Tibial nerve (tissue), 4 donors: Measurements from ENCODE around the gene OTOS. TPM values are rescaled to one million over a fixed set of nuclear protein-coding genes. Genes with fewer than 3 reads are reported as not detected.

Experiments
- DNase-seq, 2 donors: peaks; one replicate each; pipeline ENCODE4 v3.0.0-alpha.2; 2019; ENCODE audit warnings: low spot score in 2 of 2
- H3K27ac ChIP-seq, 4 donors: fragments of 200-600 bp; sonication (generic) in 3 of 4; one replicate each; pipeline ENCODE4 v1.5.1; 2017 to 2019; ENCODE audit warnings: mild to moderate bottlenecking in 1 of 4
- H3K27me3 ChIP-seq, 2 donors: fragments of 200-600 bp; sonication (generic) in 1 of 2; one replicate each; pipeline versions ENCODE4 v1.5.1 to v1.6.0; 2017 to 2019
- H3K36me3 ChIP-seq, 3 donors: fragments of 200-600 bp; sonication (generic); one replicate each; pipeline ENCODE4 v1.5.1; 2018 to 2019
- H3K4me1 ChIP-seq, 4 donors: fragments of 200-600 bp; sonication (generic) in 3 of 4; one replicate each; pipeline ENCODE4 v1.5.1; 2017 to 2019
- H3K4me3 ChIP-seq, 4 donors: fragments of 200-600 bp; sonication (generic) in 3 of 4; one replicate each; pipeline ENCODE4 v1.5.1; 2017 to 2019; ENCODE audit warnings: mild to moderate bottlenecking in 1 of 4, moderate library complexity in 1 of 4
- H3K9me3 ChIP-seq, 4 donors: fragments of 200-600 bp; sonication (generic) in 3 of 4; one replicate each; pipeline ENCODE4 v1.5.1; 2017 to 2019
- EP300 ChIP-seq, 2 donors: sonication (generic); formaldehyde crosslinking; IDR thresholded peaks; one replicate each; pipeline ENCODE4 v1.6.1; 2017; ENCODE audit warnings: antibody characterized with exemption in 2 of 2, mild to moderate bottlenecking in 1 of 2
- POLR2A ChIP-seq, 2 donors: fragments of 450-650 bp; IDR thresholded peaks; one replicate each; pipeline ENCODE4 v1.6.1; 2017; ENCODE audit warnings: antibody characterized with exemption in 2 of 2, mild to moderate bottlenecking in 2 of 2, moderate library complexity in 2 of 2
- WGBS, 2 donors: methylation state at CpG; one replicate each; pipeline ENCODE4 v1.1.5; 2018; 5-methylcytosine and 5-hydroxymethylcytosine counted together
- total RNA-seq, 4 donors: library from RNA; depleted of rRNA; stranded (reverse); fragments of >200 nt; gene quantifications; one replicate each; pipeline ENCODE4 v1.1.0, GENCODE V29; 2016
- TF ChIP-seq, protein P1 (sequence below), 5 experiments: fragments of 200-600 bp in 3 of 5; fragments of 450-650 bp in 2 of 5; sonication (generic) in 3 of 5; IDR thresholded peaks; one replicate each; pipeline ENCODE4 v1.5.1; 2016 to 2019; ENCODE audit warnings: antibody characterized with exemption in 5 of 5, mild to moderate bottlenecking in 3 of 5, moderate library complexity in 2 of 5

Gene OTOS
- total RNA-seq, result not detected

DNA sequence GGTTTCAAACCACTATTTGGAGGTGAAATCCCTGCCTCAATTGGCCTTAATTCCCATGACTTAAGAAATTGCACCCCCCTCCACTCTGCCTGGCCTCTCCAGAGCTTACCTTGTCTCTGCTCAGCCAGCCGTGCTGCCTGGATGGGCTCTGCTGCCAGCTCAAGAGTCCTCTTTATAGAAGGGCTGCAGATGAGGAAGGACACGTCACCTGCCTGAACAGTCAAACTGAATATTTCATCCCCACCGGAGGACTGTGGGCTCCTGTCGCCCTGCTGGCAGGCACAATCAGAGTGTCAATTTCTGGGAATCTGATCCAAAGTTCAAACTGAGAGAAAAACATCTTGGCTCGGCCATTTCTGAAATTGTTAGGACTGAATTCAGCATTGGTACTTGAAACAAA lies at the start of gene OTOS:
OTOS (minus strand) TSS at position 148 of the 400 bp plus-strand sequence. CDS start 332 bp downstream, outside the sequence.
- Histone ChIP-seq H3K36me3 (no peaks in the 10 kb centered on the region), H3K4me1 (peaks cover 0 to 15% (median 6%) of the 10 kb centered on the region in 4 donors), H3K27ac (no peak within 1 kb of the TSS), H3K4me3 (no peak within 1 kb of the TSS), H3K27me3 (no peaks in the 10 kb centered on the region), H3K9me3 (no peaks in the 10 kb centered on the region)
- no peak for DNase-seq
- TF ChIP-seq EP300 (IDR thresholded peaks at IDR 0.05) (no peak), POLR2A (IDR thresholded peaks at IDR 0.05) (no peak)
- TF ChIP-seq, protein P1, sequence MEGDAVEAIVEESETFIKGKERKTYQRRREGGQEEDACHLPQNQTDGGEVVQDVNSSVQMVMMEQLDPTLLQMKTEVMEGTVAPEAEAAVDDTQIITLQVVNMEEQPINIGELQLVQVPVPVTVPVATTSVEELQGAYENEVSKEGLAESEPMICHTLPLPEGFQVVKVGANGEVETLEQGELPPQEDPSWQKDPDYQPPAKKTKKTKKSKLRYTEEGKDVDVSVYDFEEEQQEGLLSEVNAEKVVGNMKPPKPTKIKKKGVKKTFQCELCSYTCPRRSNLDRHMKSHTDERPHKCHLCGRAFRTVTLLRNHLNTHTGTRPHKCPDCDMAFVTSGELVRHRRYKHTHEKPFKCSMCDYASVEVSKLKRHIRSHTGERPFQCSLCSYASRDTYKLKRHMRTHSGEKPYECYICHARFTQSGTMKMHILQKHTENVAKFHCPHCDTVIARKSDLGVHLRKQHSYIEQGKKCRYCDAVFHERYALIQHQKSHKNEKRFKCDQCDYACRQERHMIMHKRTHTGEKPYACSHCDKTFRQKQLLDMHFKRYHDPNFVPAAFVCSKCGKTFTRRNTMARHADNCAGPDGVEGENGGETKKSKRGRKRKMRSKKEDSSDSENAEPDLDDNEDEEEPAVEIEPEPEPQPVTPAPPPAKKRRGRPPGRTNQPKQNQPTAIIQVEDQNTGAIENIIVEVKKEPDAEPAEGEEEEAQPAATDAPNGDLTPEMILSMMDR (IDR thresholded peaks at IDR 0.05), result no peak
- 61 to 84% methylated on average over 5 of the region's 5 CpGs for WGBS, 2 donors

DNA sequence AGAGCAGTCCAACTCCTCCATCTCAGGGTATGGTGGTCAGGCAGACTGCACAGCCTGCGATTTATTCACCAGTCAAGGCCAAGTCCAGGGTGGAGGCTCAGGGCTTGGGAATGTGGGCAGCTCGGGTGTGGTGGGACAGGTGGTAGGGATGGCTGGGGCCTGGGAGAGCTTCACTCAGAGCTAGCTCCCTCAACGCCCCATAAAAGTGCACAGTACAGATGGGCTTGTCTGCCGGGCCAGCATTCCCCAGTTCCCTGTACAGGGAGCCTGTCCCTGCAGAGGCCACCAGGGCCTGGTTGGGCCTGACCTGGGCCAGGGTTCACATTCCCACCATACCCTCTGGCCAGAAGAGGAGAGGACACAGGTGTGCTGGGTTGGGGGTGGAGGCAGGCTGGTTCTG lies 49.2 kb upstream of the OTOS start:
- peaks cover 0 to 4% of the 10 kb centered on the region in 2 donors for H3K27me3 ChIP-seq
- no peak overlapping the region for H3K4me3 ChIP-seq
- DNase-seq, result no peak
- peaks cover 0 to 11% (median 0%) of the 10 kb centered on the region in 4 donors for H3K9me3 ChIP-seq
- H3K36me3 ChIP-seq, result no peaks in the 10 kb centered on the region
- 71 to 73% methylated on average over 4 of the region's 4 CpGs for WGBS, 2 donors
- TF ChIP-seq EP300 (IDR thresholded peaks at IDR 0.05) (no peak), POLR2A (IDR thresholded peaks at IDR 0.05) (no peak)
- TF ChIP-seq, protein P1 (IDR thresholded peaks at IDR 0.05), result no peak
- no peak overlapping the region for H3K27ac ChIP-seq
- no peaks in the 10 kb centered on the region for H3K4me1 ChIP-seq

DNA sequence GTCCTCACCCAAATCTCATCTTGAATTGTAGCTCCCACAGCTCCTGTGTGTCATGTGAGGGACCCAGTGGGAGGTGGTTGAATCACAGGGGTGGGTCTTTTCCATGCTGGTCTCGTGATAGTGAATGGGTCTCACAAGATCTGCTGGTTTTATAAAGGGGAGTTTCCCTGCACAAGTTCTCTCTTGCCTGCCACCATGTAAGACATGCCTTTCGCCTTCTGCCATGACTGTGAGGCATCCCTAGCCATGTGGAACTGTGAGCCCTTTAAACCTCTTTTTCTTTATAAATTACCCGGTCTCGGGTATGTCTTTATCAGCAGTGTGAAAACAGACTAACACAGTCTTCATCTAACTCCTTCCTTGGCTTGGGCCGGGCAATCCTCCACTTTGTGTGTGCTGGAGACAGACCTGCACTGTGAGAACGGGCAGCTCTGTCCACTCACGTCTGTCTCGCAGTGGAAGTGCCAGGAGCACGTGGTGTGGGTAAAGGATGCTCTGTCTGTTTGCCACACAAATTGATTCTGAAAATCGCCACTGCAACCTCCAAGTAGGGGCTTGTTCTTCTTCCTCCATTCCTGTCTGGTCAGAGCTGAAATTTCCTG lies 47.6 kb upstream of the OTOS start:
- no peak for DNase-seq
- no peak overlapping the region for H3K27ac ChIP-seq

DNA sequence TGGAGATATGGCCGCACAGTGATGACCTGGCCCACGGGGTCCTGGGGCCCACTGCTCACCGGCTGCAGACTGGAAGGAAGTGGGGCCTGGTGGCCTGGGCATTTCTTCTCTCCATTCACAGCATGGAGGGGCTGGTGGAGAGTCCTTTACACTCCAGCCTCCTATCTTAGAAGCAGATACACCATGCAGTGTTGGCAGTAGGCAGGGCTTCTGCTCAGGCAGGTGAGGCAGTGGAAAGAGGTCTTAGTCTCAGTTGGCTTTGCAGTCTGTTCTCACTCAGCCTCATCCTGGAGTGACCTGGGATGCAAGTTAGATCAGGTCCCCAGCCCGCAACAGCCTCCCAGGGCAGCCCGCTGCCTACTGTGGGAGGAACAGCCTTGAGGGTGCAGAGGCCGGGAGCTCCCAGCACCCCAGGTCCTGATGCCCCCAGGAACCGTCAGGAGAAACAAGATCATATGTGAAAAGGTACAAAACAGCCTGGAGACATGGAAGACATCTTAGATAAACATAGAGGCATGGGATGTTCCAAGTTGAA lies 45.8 kb upstream of the OTOS start:
- Histone ChIP-seq H3K4me1 (no peaks in the 10 kb centered on the region), H3K27me3 (peaks cover 0 to 11% of the 10 kb centered on the region in 2 donors), H3K36me3 (no peaks in the 10 kb centered on the region), H3K4me3 (no peak overlapping the region), H3K27ac (no peak overlapping the region), H3K9me3 (peaks cover 0 to 11% (median 0%) of the 10 kb centered on the region in 4 donors)
- no peak for TF ChIP-seq POLR2A (IDR thresholded peaks at IDR 0.05)
- TF ChIP-seq EP300 (IDR thresholded peaks at IDR 0.05), result no peak
- TF ChIP-seq, protein P1 (IDR thresholded peaks at IDR 0.05), result no peak
- 88 to 90% methylated on average over 7 of the region's 7 CpGs for WGBS, 2 donors
- no peak for DNase-seq

More for the DNA sequence above, 47.6 kb upstream of the OTOS start:
- Histone ChIP-seq H3K36me3 (no peaks in the 10 kb centered on the region), H3K9me3 (peaks cover 0 to 11% (median 0%) of the 10 kb centered on the region in 4 donors), H3K27me3 (peaks cover 0 to 13% of the 10 kb centered on the region in 2 donors), H3K4me1 (no peaks in the 10 kb centered on the region), H3K4me3 (no peak overlapping the region)
- no peak for TF ChIP-seq POLR2A (IDR thresholded peaks at IDR 0.05)
- no peak for TF ChIP-seq EP300 (IDR thresholded peaks at IDR 0.05)
- TF ChIP-seq, protein P1 (IDR thresholded peaks at IDR 0.05), result no peak
- 85 to 86% methylated on average over 10 of the region's 10 CpGs for WGBS, 2 donors

DNA sequence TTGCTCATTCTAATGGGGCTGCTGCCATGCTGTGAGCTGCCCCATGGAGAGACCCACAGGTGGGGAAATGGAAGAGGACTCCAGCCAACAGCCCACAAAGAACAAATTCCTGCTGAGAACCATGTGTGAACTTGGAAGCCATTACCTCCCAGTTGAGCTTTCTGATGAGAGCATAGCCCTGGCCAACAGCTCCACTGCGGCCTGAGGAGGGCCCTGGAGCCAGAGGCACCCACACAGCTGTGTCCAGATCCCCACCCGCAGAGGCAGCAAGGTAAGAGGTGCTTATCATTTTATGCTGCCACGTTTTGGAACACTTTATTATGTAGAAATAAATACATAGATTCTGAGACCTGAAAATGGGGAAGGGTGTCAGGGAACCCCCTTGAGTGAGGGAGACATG lies 44.2 kb upstream of the OTOS start:
- DNase-seq, result no peak
- WGBS, 2 donors, result 62 to 70% methylated on average over 3 of the region's 3 CpGs
- Histone ChIP-seq H3K4me1 (no peaks in the 10 kb centered on the region), H3K27ac (no peak overlapping the region), H3K9me3 (peaks cover 0 to 11% (median 0%) of the 10 kb centered on the region in 4 donors), H3K36me3 (no peaks in the 10 kb centered on the region), H3K27me3 (peaks cover 0 to 10% of the 10 kb centered on the region in 2 donors), H3K4me3 (no peak overlapping the region)
- TF ChIP-seq EP300 (IDR thresholded peaks at IDR 0.05), result no peak
- TF ChIP-seq, protein P1 (IDR thresholded peaks at IDR 0.05), result no peak
- no peak for TF ChIP-seq POLR2A (IDR thresholded peaks at IDR 0.05)
